Trophoblast cell (in vitro differentiated cells and primary cell): ENCODE data around the gene UVRAG.
"Not testable (repeated sequence)": the region's sequence is repeated elsewhere in the genome, so short reads cannot be mapped to it uniquely, and the experiment has no call there.

Source experiments
- DNase-seq, 2 donors: peaks; one replicate each; pipeline ENCODE4 v3.0.0-alpha.2; 2016
- H2AFZ ChIP-seq: 2 replicates; pipeline ENCODE4 v1.6.1; 2013; ENCODE audit warnings: low read length, moderate library complexity, mild to moderate bottlenecking; ENCODE audit not compliant: insufficient read depth, poor library complexity
- H2AK5ac ChIP-seq: 2 replicates; pipeline ENCODE4 v1.6.1; 2013; ENCODE audit warnings: mild to moderate bottlenecking, low read length
- H2BK120ac ChIP-seq: 2 replicates; pipeline ENCODE4 v1.6.1; 2013; ENCODE audit warnings: low read length, mild to moderate bottlenecking, moderate library complexity; ENCODE audit not compliant: insufficient read depth, poor library complexity
- H2BK12ac ChIP-seq: 2 replicates; pipeline ENCODE4 v1.6.1; 2013; ENCODE audit warnings: mild to moderate bottlenecking, low read length, moderate library complexity
- H2BK5ac ChIP-seq: 2 replicates; pipeline ENCODE4 v1.6.1; 2013; ENCODE audit warnings: low read length, low read depth, moderate library complexity, mild to moderate bottlenecking; ENCODE audit not compliant: poor library complexity
- H3K14ac ChIP-seq: 2 replicates; pipeline ENCODE4 v1.6.1; 2013; ENCODE audit warnings: mild to moderate bottlenecking, low read length
- H3K18ac ChIP-seq: 2 replicates; pipeline ENCODE4 v1.6.1; 2013; ENCODE audit warnings: mild to moderate bottlenecking, low read length
- H3K23ac ChIP-seq: 2 replicates; pipeline ENCODE4 v1.6.1; 2013; ENCODE audit warnings: low read length
- H3K27ac ChIP-seq: 2 replicates; pipeline ENCODE4 v1.5.1; 2013; ENCODE audit warnings: low read depth, mild to moderate bottlenecking, inconsistent platforms, low read length, moderate library complexity
- H3K27me3 ChIP-seq: 2 replicates; pipeline ENCODE4 v1.6.1; 2013; ENCODE audit warnings: inconsistent platforms, mild to moderate bottlenecking, low read length, moderate library complexity; ENCODE audit not compliant: insufficient read depth
- H3K36me3 ChIP-seq, 2 experiments: 1 replicate in 1 of 2; 2 replicates in 1 of 2; pipeline ENCODE4 v1.6.1; 2013; ENCODE audit warnings: low read length in 2 of 2, mild to moderate bottlenecking in 2 of 2, moderate library complexity in 1 of 2; ENCODE audit not compliant: insufficient read depth in 2 of 2, control insufficient read depth in 1 of 2
- H3K4ac ChIP-seq: 2 replicates; pipeline ENCODE4 v1.6.1; 2013; ENCODE audit warnings: low read depth, mild to moderate bottlenecking, low read length, moderate library complexity
- H3K4me1 ChIP-seq, 2 experiments: 1 replicate in 1 of 2; 2 replicates in 1 of 2; pipeline ENCODE4 v1.6.1; 2013; ENCODE audit warnings: low read length in 2 of 2, mild to moderate bottlenecking in 2 of 2, moderate library complexity in 1 of 2; ENCODE audit not compliant: insufficient read depth in 2 of 2, control insufficient read depth in 1 of 2
- H3K4me2 ChIP-seq: 2 replicates; pipeline ENCODE4 v1.6.1; 2013; ENCODE audit warnings: inconsistent platforms, mild to moderate bottlenecking, low read length, moderate library complexity
- H3K4me3 ChIP-seq: 2 replicates; pipeline ENCODE4 v1.5.1; 2013; ENCODE audit warnings: mild to moderate bottlenecking, low read depth, low read length, inconsistent platforms
- H3K79me1 ChIP-seq: one replicate; pipeline ENCODE4 v1.6.1; 2013; ENCODE audit warnings: low read length
- H3K79me2 ChIP-seq: 2 replicates; pipeline ENCODE4 v1.6.1; 2013; ENCODE audit warnings: low read length, mild to moderate bottlenecking; ENCODE audit not compliant: control insufficient read depth, insufficient read depth, poor library complexity
- H3K9ac ChIP-seq: 2 replicates; pipeline ENCODE4 v1.6.1; 2013; ENCODE audit warnings: mild to moderate bottlenecking, low read length
- H3K9me3 ChIP-seq: 2 replicates; pipeline ENCODE4 v1.6.1; 2013; ENCODE audit warnings: low read depth, mild to moderate bottlenecking, control low read depth, inconsistent platforms, low read length; ENCODE audit not compliant: insufficient read depth
- H4K12ac ChIP-seq: 2 replicates; pipeline ENCODE4 v1.6.1; 2013; ENCODE audit warnings: low read depth, mild to moderate bottlenecking, low read length, moderate library complexity
- H4K8ac ChIP-seq: 2 replicates; pipeline ENCODE4 v1.6.1; 2013; ENCODE audit warnings: low read depth, mild to moderate bottlenecking, low read length, moderate library complexity
- H4K91ac ChIP-seq: one replicate; pipeline ENCODE4 v1.6.1; 2013; ENCODE audit warnings: low read depth, mild to moderate bottlenecking, low read length, moderate library complexity
- WGBS: extraction: QIAGEN DNeasy Blood & Tissue Kit; methylation state at CpG from one replicate; pipeline ENCODE4 v1.1.7; 2013; ENCODE audit warnings: missing lambda C conversion rate; ENCODE audit not compliant: insufficient read length, insufficient coverage; ENCODE audit errors: extremely low coverage; 5-methylcytosine and 5-hydroxymethylcytosine counted together

The UVRAG gene

GRCh38 chr11:75933736-75934135 lies 118.7 kb downstream of the UVRAG start:
- H3K4me1 ChIP-seq, H3K27me3 ChIP-seq, H3K36me3 ChIP-seq, H3K9me3 ChIP-seq, H3K9ac ChIP-seq, H3K27ac ChIP-seq, H3K4ac ChIP-seq, H2BK12ac ChIP-seq, H2BK5ac ChIP-seq, H3K4me3 ChIP-seq, H4K8ac ChIP-seq, H4K91ac ChIP-seq, H3K23ac ChIP-seq, DNase-seq, H4K12ac ChIP-seq, H3K14ac ChIP-seq, H3K79me2 ChIP-seq, H3K4me2 ChIP-seq, H3K79me1 ChIP-seq, H2AFZ ChIP-seq, H2AK5ac ChIP-seq, H2BK120ac ChIP-seq, H3K18ac ChIP-seq: not testable (repeated sequence)
- no CpG with 5 or more reads among the region's 1 CpG for WGBS

- Histone ChIP-seq H3K4me3 (no peak overlapping the region), H3K9ac (no peak overlapping the region), H4K12ac (no peak overlapping the region), H2BK5ac (no peak overlapping the region), H2BK12ac (no peak overlapping the region), H3K9me3 (no peaks in the 10 kb centered on the region), H4K8ac (no peak overlapping the region), H3K27ac (no peak overlapping the region), H3K27me3 (no peaks in the 10 kb centered on the region), H3K36me3 (no peaks in the 10 kb centered on the region), H3K4ac (no peak overlapping the region), H3K23ac (no peak overlapping the region), H3K14ac (no peak overlapping the region), H3K4me2 (no peak overlapping the region), H2AFZ (no peak overlapping the region), H3K4me1 (no peaks in the 10 kb centered on the region), H2AK5ac (no peak overlapping the region), H2BK120ac (no peak overlapping the region), H4K91ac (no peak overlapping the region), H3K18ac (no peak overlapping the region), H3K79me1 (no peaks in the 10 kb centered on the region), H3K79me2 (no peaks in the 10 kb centered on the region)
- DNase-seq, result no peak
Measured at GRCh38 chr11:75934851-75935250, 119.8 kb downstream of the UVRAG start.

- Histone ChIP-seq H3K9me3 (no peaks in the 10 kb centered on the region), H3K9ac (no peak overlapping the region), H4K91ac (no peak overlapping the region), H4K8ac (no peak overlapping the region), H2BK12ac (no peak overlapping the region), H3K79me2 (no peaks in the 10 kb centered on the region), H3K4me3 (no peak overlapping the region), H3K79me1 (no peaks in the 10 kb centered on the region), H2AFZ (no peak overlapping the region), H4K12ac (no peak overlapping the region), H3K4me1 (no peaks in the 10 kb centered on the region), H3K23ac (no peak overlapping the region), H3K4ac (no peak overlapping the region), H3K27me3 (no peaks in the 10 kb centered on the region), H3K4me2 (no peak overlapping the region), H3K14ac (no peak overlapping the region), H3K18ac (no peak overlapping the region), H2AK5ac (no peak overlapping the region), H3K36me3 (no peaks in the 10 kb centered on the region), H2BK120ac (no peak overlapping the region), H3K27ac (no peak overlapping the region), H2BK5ac (no peak overlapping the region)
- DNase-seq, result no peak
- no CpG with 5 or more reads among the region's 3 CpGs for WGBS
Measured at GRCh38 chr11:75938543-75938942, 123.5 kb downstream of the UVRAG start.

- no peak for DNase-seq
- H2AK5ac ChIP-seq, result no peak overlapping the region
- no peak overlapping the region for H2BK120ac ChIP-seq
- WGBS, result no CpG with 5 or more reads among the region's 1 CpG
- no peak overlapping the region for H4K8ac ChIP-seq
- H3K27ac ChIP-seq, result no peak overlapping the region
- no peak overlapping the region for H3K18ac ChIP-seq
- no peak overlapping the region for H4K91ac ChIP-seq
- no peak overlapping the region for H3K4ac ChIP-seq
- no peaks in the 10 kb centered on the region for H3K9me3 ChIP-seq
- H2BK12ac ChIP-seq, result no peak overlapping the region
- H3K4me2 ChIP-seq, result no peak overlapping the region
- H3K79me1 ChIP-seq, result no peaks in the 10 kb centered on the region
- H3K36me3 ChIP-seq, result no peaks in the 10 kb centered on the region
- H3K4me3 ChIP-seq, result no peak overlapping the region
- H3K4me1 ChIP-seq, result no peaks in the 10 kb centered on the region
- H2AFZ ChIP-seq, result no peak overlapping the region
- no peak overlapping the region for H2BK5ac ChIP-seq
- no peaks in the 10 kb centered on the region for H3K27me3 ChIP-seq
- H3K23ac ChIP-seq, result no peak overlapping the region
- no peak overlapping the region for H3K9ac ChIP-seq
- no peak overlapping the region for H3K14ac ChIP-seq
- no peak overlapping the region for H4K12ac ChIP-seq
- no peaks in the 10 kb centered on the region for H3K79me2 ChIP-seq
Measured at GRCh38 chr11:75939516-75939915, 124.5 kb downstream of the UVRAG start.

- Histone ChIP-seq H2BK12ac (no peak overlapping the region), H4K91ac (no peak overlapping the region), H3K9ac (no peak overlapping the region), H3K4me3 (no peak overlapping the region), H3K4me1 (no peaks in the 10 kb centered on the region), H3K4me2 (no peak overlapping the region), H3K18ac (no peak overlapping the region), H2BK5ac (no peak overlapping the region), H3K23ac (no peak overlapping the region), H2AK5ac (no peak overlapping the region), H4K8ac (no peak overlapping the region), H4K12ac (no peak overlapping the region), H2AFZ (no peak overlapping the region), H3K4ac (no peak overlapping the region), H3K14ac (no peak overlapping the region), H3K79me2 (no peaks in the 10 kb centered on the region), H3K79me1 (no peaks in the 10 kb centered on the region), H3K9me3 (no peaks in the 10 kb centered on the region), H3K27ac (no peak overlapping the region), H3K27me3 (no peaks in the 10 kb centered on the region), H2BK120ac (no peak overlapping the region), H3K36me3 (no peaks in the 10 kb centered on the region)
- no peak for DNase-seq
- WGBS, result no CpG with 5 or more reads among the region's 1 CpG
Measured at GRCh38 chr11:75939992-75940391, 125.0 kb downstream of the UVRAG start.
